Calu3 (cell line): Measurements from ENCODE around the gene ERG28. TPM values are rescaled to one million over a fixed set of nuclear protein-coding genes. Genes with fewer than 3 reads are reported as not detected.

Experiments
- BruUV-seq: library from RNA; stranded (reverse); fragments of 400-500 nt; replicated peaks from 2 replicates; lab custom pipeline; 2021; lab: Mats Ljungman, UMichigan
- CTCF ChIA-PET: fragments of 300-600 bp; sonication (Branson Sonifier 250); formaldehyde crosslinking; loops from one replicate; lab custom pipeline; 2022; ENCODE audit warnings: antibody characterized with exemption; lab: Charles Lee
- DNase-seq: peaks from one replicate; pipeline ENCODE4 v3.0.0; 2022
- H3K27ac Mint-ChIP-seq: one replicate; pipeline ENCODE4 v1.8.0; 2022; ENCODE audit warnings: mixed read lengths; ENCODE audit not compliant: unreplicated experiment
- H3K27me3 Mint-ChIP-seq: one replicate; pipeline ENCODE4 v1.8.0; 2022; ENCODE audit warnings: mixed read lengths; ENCODE audit not compliant: unreplicated experiment
- H3K36me3 Mint-ChIP-seq: one replicate; pipeline ENCODE4 v1.8.0; 2022; ENCODE audit warnings: mild to moderate bottlenecking, moderate library complexity, mixed read lengths; ENCODE audit not compliant: insufficient read depth, unreplicated experiment
- H3K4me1 Mint-ChIP-seq: one replicate; pipeline ENCODE4 v1.8.0; 2022; ENCODE audit warnings: mild to moderate bottlenecking, low read depth, mixed read lengths; ENCODE audit not compliant: unreplicated experiment
- H3K4me3 Mint-ChIP-seq: one replicate; pipeline ENCODE4 v1.8.0; 2022; ENCODE audit warnings: mild to moderate bottlenecking, low read depth, moderate library complexity, mixed read lengths; ENCODE audit not compliant: unreplicated experiment
- H3K9me3 Mint-ChIP-seq: one replicate; pipeline ENCODE4 v1.8.0; 2022; ENCODE audit warnings: low read depth, mixed read lengths; ENCODE audit not compliant: unreplicated experiment
- intact Hi-C: fragments of 100-400 bp; cut with micrococcal nuclease; formaldehyde crosslinking; loops from one replicate; pipeline ENCODE4 v1.10.0; 2022; ENCODE audit not compliant: unreplicated experiment
- total RNA-seq: library from RNA; stranded (reverse); gene quantifications from 2 replicates; pipeline ENCODE4 v1.2.3, GENCODE V29; 2022
- TF ChIP-seq, protein P1 (sequence below): fragments of 200-600 bp; IDR thresholded peaks from one replicate; pipeline ENCODE4 v1.8.0; 2022; ENCODE audit warnings: antibody characterized with exemption; ENCODE audit not compliant: unreplicated experiment

ERG28 gene
- total RNA-seq, 1 experiment from 2014 or later = 30.5 TPM

DNA sequence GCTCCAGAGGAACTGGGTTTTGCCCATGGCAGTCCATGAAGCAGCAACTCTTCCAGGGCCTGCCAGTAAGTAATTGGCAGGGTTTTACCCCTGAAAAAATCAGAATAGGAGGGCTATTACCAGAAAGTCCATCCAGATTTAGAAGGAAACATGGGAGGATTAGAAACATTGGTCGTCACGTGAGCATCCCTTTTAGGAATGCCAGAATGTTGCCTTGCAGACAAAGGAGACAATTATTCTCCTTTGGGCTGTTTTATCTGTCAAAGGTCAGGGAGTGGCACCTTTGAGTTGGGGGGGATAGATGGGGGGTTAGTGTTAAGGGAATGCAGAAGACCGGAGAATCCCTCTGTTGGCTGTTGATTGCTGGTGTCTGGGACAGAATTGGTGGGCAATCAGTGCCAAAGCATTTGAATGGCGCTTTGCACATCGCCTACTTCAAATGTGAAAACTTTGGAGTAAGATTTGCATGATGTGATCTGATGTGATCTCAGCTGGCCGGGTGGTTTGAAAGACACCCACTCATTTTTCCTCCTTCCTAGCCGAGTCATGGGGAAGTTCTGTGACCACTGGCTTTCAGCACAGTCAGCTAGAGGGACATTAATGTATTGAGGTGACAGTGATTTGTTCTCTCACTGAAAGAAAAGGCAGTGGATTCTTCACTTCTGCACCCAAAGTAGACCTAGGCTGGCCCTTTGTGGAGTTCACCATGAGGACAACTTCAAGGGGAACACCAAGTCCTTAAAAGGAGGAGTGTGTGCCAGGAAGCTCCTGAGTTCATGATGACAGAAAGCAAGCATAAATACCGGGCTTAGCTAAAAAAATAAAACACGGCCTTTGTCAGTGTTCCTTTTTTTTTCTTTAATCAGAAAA, 50.8 kb downstream of the ERG28 start:
- H3K27ac Mint-ChIP-seq = no peak overlapping the region
- DNase-seq = no peak
- H3K9me3 Mint-ChIP-seq = peaks cover 6% of the 10 kb centered on the region
- H3K4me1 Mint-ChIP-seq = no peaks in the 10 kb centered on the region
- intact Hi-C loops = no loop called here
- TF ChIP-seq, protein P1, sequence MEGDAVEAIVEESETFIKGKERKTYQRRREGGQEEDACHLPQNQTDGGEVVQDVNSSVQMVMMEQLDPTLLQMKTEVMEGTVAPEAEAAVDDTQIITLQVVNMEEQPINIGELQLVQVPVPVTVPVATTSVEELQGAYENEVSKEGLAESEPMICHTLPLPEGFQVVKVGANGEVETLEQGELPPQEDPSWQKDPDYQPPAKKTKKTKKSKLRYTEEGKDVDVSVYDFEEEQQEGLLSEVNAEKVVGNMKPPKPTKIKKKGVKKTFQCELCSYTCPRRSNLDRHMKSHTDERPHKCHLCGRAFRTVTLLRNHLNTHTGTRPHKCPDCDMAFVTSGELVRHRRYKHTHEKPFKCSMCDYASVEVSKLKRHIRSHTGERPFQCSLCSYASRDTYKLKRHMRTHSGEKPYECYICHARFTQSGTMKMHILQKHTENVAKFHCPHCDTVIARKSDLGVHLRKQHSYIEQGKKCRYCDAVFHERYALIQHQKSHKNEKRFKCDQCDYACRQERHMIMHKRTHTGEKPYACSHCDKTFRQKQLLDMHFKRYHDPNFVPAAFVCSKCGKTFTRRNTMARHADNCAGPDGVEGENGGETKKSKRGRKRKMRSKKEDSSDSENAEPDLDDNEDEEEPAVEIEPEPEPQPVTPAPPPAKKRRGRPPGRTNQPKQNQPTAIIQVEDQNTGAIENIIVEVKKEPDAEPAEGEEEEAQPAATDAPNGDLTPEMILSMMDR = no peak
- CTCF ChIA-PET = interaction anchor here (0.9 kb wide), 1 partner anchor 10 kb away, joined by 3 read pairs; no protein-coding TSS in a partner anchor
- peaks cover 51% of the 10 kb centered on the region for H3K27me3 Mint-ChIP-seq
- no peak overlapping the region for H3K4me3 Mint-ChIP-seq
- H3K36me3 Mint-ChIP-seq = no peaks in the 10 kb centered on the region
- no TSS peak for BruUV-seq

DNA sequence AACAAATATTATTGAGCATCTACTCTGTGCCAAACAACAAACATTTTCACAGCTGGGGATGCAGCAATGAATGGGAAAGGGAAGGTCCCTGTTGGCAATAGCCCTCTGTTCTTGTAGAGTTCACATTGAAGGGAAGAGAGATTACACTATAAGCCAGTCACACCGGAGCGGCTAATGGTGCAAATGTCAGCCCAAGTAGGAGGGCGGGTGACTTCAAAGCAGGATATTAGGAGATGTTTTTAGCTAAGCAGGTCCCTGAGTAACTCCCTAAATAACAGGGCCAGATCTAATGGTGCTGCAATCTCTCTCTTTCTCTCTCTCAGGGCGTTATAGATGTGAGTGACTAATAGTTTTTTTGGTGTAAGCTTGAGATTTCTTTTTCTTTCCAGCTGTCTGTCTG, 51.6 kb downstream of the ERG28 start:
- Mint-ChIP-seq H3K4me3 (no peak overlapping the region), H3K27ac (no peak overlapping the region), H3K9me3 (peaks cover 2% of the 10 kb centered on the region), H3K27me3 (peaks cover 45% of the 10 kb centered on the region), H3K36me3 (no peaks in the 10 kb centered on the region), H3K4me1 (no peaks in the 10 kb centered on the region)
- DNase-seq = no peak
- CTCF ChIA-PET = no interaction called here
- TF ChIP-seq, protein P1 = no peak
- intact Hi-C loops = no loop called here
- BruUV-seq = no TSS peak

DNA sequence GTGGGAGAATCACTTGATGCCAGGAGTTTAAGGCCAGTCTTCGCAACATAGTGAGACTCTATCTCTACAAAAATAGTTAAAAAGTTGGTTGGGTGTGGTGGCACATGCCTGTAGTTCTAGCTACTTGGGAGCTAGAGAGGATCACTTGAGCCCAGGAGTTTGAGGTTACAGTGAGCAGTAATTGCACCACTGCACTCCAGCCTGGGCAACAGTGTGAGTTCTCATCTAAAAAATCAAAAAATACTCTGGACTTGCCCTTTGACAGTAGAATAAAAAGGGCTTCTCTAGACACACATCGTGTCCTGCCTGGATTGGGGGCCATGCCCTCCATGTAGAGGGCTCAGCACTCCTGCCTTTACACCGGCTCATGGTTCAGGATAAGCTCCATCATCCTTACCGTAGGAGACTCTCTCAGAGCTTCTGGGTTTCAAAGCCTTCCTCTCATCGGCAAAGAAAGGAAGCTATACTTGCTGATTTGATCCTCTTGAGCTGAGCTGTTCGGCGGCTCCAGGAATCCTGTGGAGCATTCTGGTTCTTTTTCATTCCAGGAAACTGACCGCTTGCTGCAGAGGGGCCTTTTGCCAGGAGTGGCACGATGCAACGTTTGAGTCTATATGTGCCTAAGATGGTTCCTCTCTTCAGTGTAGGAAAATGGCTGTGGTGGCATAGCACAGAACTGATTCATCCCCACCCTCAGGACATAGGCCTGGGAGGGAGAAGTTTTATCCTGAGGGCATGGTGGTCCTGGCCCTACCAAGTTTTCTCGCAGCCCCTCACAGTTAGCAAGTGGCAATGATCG, 52.6 kb downstream of the ERG28 start:
- no peak overlapping the region for H3K4me3 Mint-ChIP-seq
- TF ChIP-seq, protein P1 = no peak
- CTCF ChIA-PET = interaction anchor here (0.9 kb wide), 1 partner anchor 12 kb away, joined by 3 read pairs; no protein-coding TSS in a partner anchor
- H3K27ac Mint-ChIP-seq = no peak overlapping the region
- no peaks in the 10 kb centered on the region for H3K36me3 Mint-ChIP-seq
- DNase-seq = no peak
- peaks cover 2% of the 10 kb centered on the region for H3K9me3 Mint-ChIP-seq
- no TSS peak for BruUV-seq
- peaks cover 45% of the 10 kb centered on the region for H3K27me3 Mint-ChIP-seq
- H3K4me1 Mint-ChIP-seq = no peaks in the 10 kb centered on the region
- intact Hi-C loops = no loop called here

DNA sequence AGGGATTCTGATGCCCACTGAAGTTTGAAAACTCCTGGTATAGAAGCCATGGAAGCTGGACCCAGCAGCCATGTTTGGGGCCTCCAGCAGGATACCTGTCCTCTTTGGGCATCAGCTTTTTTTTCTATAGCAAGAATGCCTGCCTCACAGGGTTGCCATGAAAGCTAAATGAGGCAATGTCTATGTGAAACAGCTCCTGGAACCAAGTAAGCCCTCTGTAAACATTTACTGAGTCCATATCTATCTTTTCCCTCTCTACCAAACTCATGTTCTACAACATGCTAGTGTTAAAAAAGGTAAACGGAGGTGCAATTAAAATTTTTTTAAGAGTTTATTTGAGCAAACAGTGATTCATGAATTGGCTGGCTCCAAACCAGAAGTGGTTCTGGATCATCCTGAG, 53.6 kb downstream of the ERG28 start:
- intact Hi-C loops = no loop called here
- BruUV-seq = no TSS peak
- CTCF ChIA-PET = interaction anchor here (0.7 kb wide), 1 partner anchor 39 kb away, joined by 4 read pairs; no protein-coding TSS in a partner anchor
- H3K27me3 Mint-ChIP-seq = peaks cover 39% of the 10 kb centered on the region
- no peak overlapping the region for H3K27ac Mint-ChIP-seq
- no peaks in the 10 kb centered on the region for H3K4me1 Mint-ChIP-seq
- peaks cover 2% of the 10 kb centered on the region for H3K9me3 Mint-ChIP-seq
- H3K4me3 Mint-ChIP-seq = no peak overlapping the region
- TF ChIP-seq, protein P1 = no peak
- DNase-seq = no peak
- H3K36me3 Mint-ChIP-seq = no peaks in the 10 kb centered on the region
